IMR-90 (cell line): Measurements from ENCODE around the gene TGFBR1. TPM values are rescaled to one million over a fixed set of nuclear protein-coding genes. Genes with fewer than 3 reads are reported as not detected.
A peak's percentile ranks its signal among the peaks of the same experiment; 100 is the strongest.

Source experiments
- ATAC-seq: fragments of 200-7000 bp; cut with Tn5 transposase; 2 replicates; pipeline ENCODE4 v1.9.1; 2020; ENCODE audit warnings: low read depth, mild to moderate bottlenecking, moderate library complexity
- BruUV-seq: library from RNA; stranded (reverse); fragments of 400-500 nt; replicated peaks from 2 replicates; lab custom pipeline; 2021; lab: Mats Ljungman, UMichigan
- CTCF ChIA-PET: fragments of 300-600 bp; formaldehyde crosslinking; extraction: SDS; loops from one replicate; lab custom pipeline; 2021; ENCODE audit warnings: antibody characterized with exemption; lab: Yijun Ruan, JAX
- POLR2A ChIA-PET: fragments of 300-600 bp; sonication (Branson Sonifier 250); formaldehyde crosslinking; loops from one replicate; lab custom pipeline; 2022; ENCODE audit warnings: antibody characterized with exemption; ENCODE audit not compliant: unreplicated experiment; lab: Charles Lee
- DNase-seq: peaks from one replicate; pipeline ENCODE4 v3.0.0; 2013
- H2AFZ ChIP-seq: replicated peaks from 2 replicates; pipeline ENCODE3; 2013; ENCODE audit warnings: low read length, mild to moderate bottlenecking; ENCODE audit not compliant: poor library complexity
- H2AK5ac ChIP-seq: 2 replicates; pipeline ENCODE4 v1.6.1; 2013; ENCODE audit warnings: low read depth, low read length, inconsistent platforms
- H2AK9ac ChIP-seq: replicated peaks from 2 replicates; pipeline ENCODE3; 2013; ENCODE audit warnings: mild to moderate bottlenecking, low read depth, low read length, moderate library complexity; ENCODE audit not compliant: poor library complexity
- H2BK120ac ChIP-seq: 2 replicates; pipeline ENCODE4 v1.6.1; 2013; ENCODE audit warnings: low read depth, low read length, inconsistent platforms
- H2BK15ac ChIP-seq: 3 replicates; pipeline ENCODE4 v1.6.1; 2013; ENCODE audit warnings: low read depth, low read length, inconsistent platforms
- H2BK20ac ChIP-seq: 2 replicates; pipeline ENCODE4 v1.6.1; 2013; ENCODE audit warnings: low read depth, mild to moderate bottlenecking, inconsistent platforms, low read length, moderate library complexity
- H2BK5ac ChIP-seq: 2 replicates; pipeline ENCODE4 v1.6.1; 2013; ENCODE audit warnings: mild to moderate bottlenecking, low read depth, low read length, inconsistent platforms; ENCODE audit not compliant: poor library complexity, severe bottlenecking
- H3K14ac ChIP-seq: replicated peaks from 2 replicates; pipeline ENCODE4 v1.6.1; 2013; ENCODE audit warnings: low read depth, low read length, inconsistent platforms
- H3K18ac ChIP-seq: 2 replicates; pipeline ENCODE4 v1.6.1; 2013; ENCODE audit warnings: low read depth, low read length, control low read depth
- H3K23ac ChIP-seq: 2 replicates; pipeline ENCODE4 v1.6.1; 2013; ENCODE audit warnings: low read depth, low read length, inconsistent platforms
- H3K27ac ChIP-seq: 2 replicates; pipeline ENCODE4 v1.5.1; 2013; ENCODE audit warnings: mild to moderate bottlenecking, control low read depth, low read length; ENCODE audit not compliant: insufficient read depth
- H3K27me3 ChIP-seq: 2 replicates; pipeline ENCODE4 v1.6.1; 2013; ENCODE audit warnings: low read length; ENCODE audit not compliant: control insufficient read depth, insufficient read depth
- H3K36me3 ChIP-seq: 2 replicates; pipeline ENCODE4 v1.6.1; 2013; ENCODE audit warnings: low read length, mixed read lengths; ENCODE audit not compliant: control insufficient read depth, insufficient read depth
- H3K4ac ChIP-seq: 2 replicates; pipeline ENCODE4 v1.6.1; 2013; ENCODE audit warnings: low read depth, low read length, inconsistent platforms
- H3K4me1 ChIP-seq: 2 replicates; pipeline ENCODE4 v1.6.1; 2013; ENCODE audit warnings: low read length, mixed read lengths; ENCODE audit not compliant: control insufficient read depth, insufficient read depth
- H3K4me2 ChIP-seq: 2 replicates; pipeline ENCODE4 v1.6.1; 2013; ENCODE audit warnings: low read depth, mild to moderate bottlenecking, control low read depth, low read length, moderate library complexity
- H3K4me3 ChIP-seq: 2 replicates; pipeline ENCODE4 v1.5.1; 2013; ENCODE audit warnings: low read depth, mild to moderate bottlenecking, control low read depth, low read length, moderate library complexity; ENCODE audit not compliant: insufficient read depth
- H3K56ac ChIP-seq: 2 replicates; pipeline ENCODE4 v1.6.1; 2013; ENCODE audit warnings: low read length, inconsistent platforms; ENCODE audit not compliant: insufficient read depth; ENCODE audit errors: extremely low read depth
- H3K79me1 ChIP-seq, 2 experiments: 2 replicates each; pipeline ENCODE4 v1.6.1; 2013; ENCODE audit warnings: low read length in 2 of 2, inconsistent platforms in 1 of 2, low read depth in 1 of 2
- H3K9ac ChIP-seq: 2 replicates; pipeline ENCODE4 v1.6.1; 2013; ENCODE audit warnings: low read depth, low read length, control low read depth
- H3K9me1 ChIP-seq: 2 replicates; pipeline ENCODE4 v1.6.1; 2013; ENCODE audit warnings: low read length, inconsistent platforms; ENCODE audit not compliant: insufficient read depth
- H3K9me3 ChIP-seq: 2 replicates; pipeline ENCODE4 v1.6.1; 2013; ENCODE audit warnings: low read length; ENCODE audit not compliant: control insufficient read depth, insufficient read depth
- H4K20me1 ChIP-seq: 2 replicates; pipeline ENCODE4 v1.6.1; 2013; ENCODE audit warnings: low read length, inconsistent platforms; ENCODE audit not compliant: insufficient read depth
- H4K5ac ChIP-seq: 2 replicates; pipeline ENCODE4 v1.6.1; 2013; ENCODE audit warnings: mild to moderate bottlenecking, low read depth, low read length, control low read depth
- H4K8ac ChIP-seq, 2 experiments: 2 replicates each; pipeline ENCODE4 v1.6.1; 2013; ENCODE audit warnings: low read depth in 2 of 2, low read length in 2 of 2, control low read depth in 1 of 2, inconsistent platforms in 1 of 2
- H4K91ac ChIP-seq: 2 replicates; pipeline ENCODE4 v1.6.1; 2013; ENCODE audit warnings: low read depth, low read length, inconsistent platforms; ENCODE audit not compliant: insufficient read depth
- BHLHE40 ChIP-seq: fragments of 150-350 bp; IDR thresholded peaks from 2 replicates; pipeline ENCODE4 v1.6.1; 2016; ENCODE audit warnings: mild to moderate bottlenecking, low read depth, low read length
- CEBPB ChIP-seq: IDR thresholded peaks from 2 replicates; pipeline ENCODE4 v1.6.1; 2012; ENCODE audit warnings: low read depth, low read length, improper control_type of control experiment
- CHD1 ChIP-seq: IDR thresholded peaks from 2 replicates; pipeline ENCODE4 v1.6.1; 2012; ENCODE audit warnings: low read depth, low read length, improper control_type of control experiment
- CTCF ChIP-seq: conservative IDR thresholded peaks from 2 replicates; pipeline ENCODE4 v1.5.1; 2012; ENCODE audit warnings: mild to moderate bottlenecking, low read depth, low read length, improper control_type of control experiment
- MAFK ChIP-seq: IDR thresholded peaks from 2 replicates; pipeline ENCODE4 v1.6.1; 2012; ENCODE audit warnings: low read depth, low read length, improper control_type of control experiment
- MXI1 ChIP-seq: IDR thresholded peaks from 2 replicates; pipeline ENCODE4 v1.6.1; 2012; ENCODE audit warnings: low read depth, mild to moderate bottlenecking, low read length, moderate library complexity, borderline replicate concordance
- NFE2L2 ChIP-seq: fragments of 150-350 bp; IDR thresholded peaks from 2 replicates; pipeline ENCODE4 v1.6.1; 2016; ENCODE audit warnings: low read depth, mild to moderate bottlenecking, low read length
- RAD21 ChIP-seq: IDR thresholded peaks from 2 replicates; pipeline ENCODE4 v1.6.1; 2012; ENCODE audit warnings: low read length, improper control_type of control experiment
- RCOR1 ChIP-seq: IDR thresholded peaks from 2 replicates; pipeline ENCODE4 v1.6.1; 2012; ENCODE audit warnings: mild to moderate bottlenecking, low read length, improper control_type of control experiment; ENCODE audit not compliant: insufficient replicate concordance
- RFX5 ChIP-seq: IDR thresholded peaks from 2 replicates; pipeline ENCODE4 v1.8.0; 2012; ENCODE audit warnings: low read depth, mild to moderate bottlenecking, low read length, moderate library complexity
- SMC3 ChIP-seq: fragments of 150-350 bp; IDR thresholded peaks from 2 replicates; pipeline ENCODE4 v1.6.1; 2016; ENCODE audit warnings: low read depth, mild to moderate bottlenecking, antibody characterized with exemption, low read length, moderate library complexity
- USF2 ChIP-seq: fragments of 150-350 bp; IDR thresholded peaks from 2 replicates; pipeline ENCODE4 v1.6.1; 2017; ENCODE audit warnings: mild to moderate bottlenecking, antibody characterized with exemption, low read length, low read depth
- WGBS, 2 experiments: methylation state at CpG; one replicate each; pipeline versions ENCODE4 v1.1.5 to v1.1.7; 2013; ENCODE audit warnings: missing lambda C conversion rate in 2 of 2; ENCODE audit not compliant: insufficient read length in 1 of 2; ENCODE audit errors: extremely low coverage in 2 of 2; 5-methylcytosine and 5-hydroxymethylcytosine counted together
- dilution Hi-C: fragments of 300-500 bp; cut with HindIII; formaldehyde crosslinking; loops from one replicate; pipeline ENCODE4 v1.14.3; 2018; ENCODE audit warnings: low sequenced_read_pairs; ENCODE audit not compliant: unreplicated experiment
- in situ Hi-C: fragments of 300-500 bp; cut with MboI; formaldehyde crosslinking; loops from 3 replicates; pipeline ENCODE4 v1.14.3; 2019; ENCODE audit warnings: low sequenced_read_pairs, inconsistent platforms, mixed read lengths
- intact Hi-C: fragments of 100-400 bp; cut with micrococcal nuclease; formaldehyde crosslinking; loops from 2 replicates; pipeline ENCODE4 v1.10.0; 2022
- polyA plus RNA-seq, 3 experiments: library from polyadenylated mRNA; depleted of rRNA; stranded (reverse); fragments of >200 nt; gene quantifications; 2 replicates each; pipeline ENCODE4 v1.2.3, GENCODE V29; 2012; ENCODE audit warnings: low replicate concordance in 1 of 3
- total RNA-seq: library from RNA; depleted of rRNA; stranded (reverse); fragments of >200 nt; gene quantifications from 2 replicates; pipeline ENCODE4 v1.2.3, GENCODE V29; 2012

Gene TGFBR1
- total and polyA plus RNA-seq, 2 of the 4 experiments (the other 2 are of a cell fraction) = 15.1 to 75.3 TPM

- intact Hi-C loops (loop anchor here (1.0 to 10.0 kb wide), 9 partner anchors 38 to 1410 kb away; partner anchors contain the start of genes MSANTD3 and SEC61B), in situ Hi-C loops (loop anchor here (10.0 to 25.0 kb wide), 4 partner anchors 620 to 1403 kb away; partner anchors contain the start of gene CAVIN4), dilution Hi-C loops (no loop called here)
- Histone ChIP-seq H3K4ac (peak overlapping the region; percentile 64), H3K4me2 (peak overlapping the region; percentile 22; the same call in 1 of the 2 replicates), H2AK5ac (peak overlapping the region; percentile 53), H3K14ac (peak overlapping the region; percentile 62; the same call in 1 of the 2 replicates), H2BK5ac (no peak overlapping the region), H2BK20ac (no peak overlapping the region; the same call in 1 of the 2 replicates), H3K18ac (peak overlapping the region; percentile 17; the same call in 1 of the 2 replicates), H4K8ac (peak overlapping the region in 1 of 2 experiments; percentile 77; a peak in 2 of 4 replicates), H4K91ac (peak overlapping the region; percentile 62), H2AFZ (peak overlapping the region; percentile 88), H2AK9ac (peak overlapping the region; percentile 66), H2BK120ac (peak overlapping the region; percentile 53), H3K27ac (no peak overlapping the region), H3K9me3 (no peaks in the 10 kb centered on the region), H3K36me3 (no peaks in the 10 kb centered on the region), H3K9ac (peak overlapping the region; percentile 7; the same call in 1 of the 2 replicates), H3K23ac (no peak overlapping the region), H4K5ac (no peak overlapping the region; the same call in 1 of the 2 replicates), H3K27me3 (peaks cover 6% of the 10 kb centered on the region), H3K4me3 (no peak overlapping the region), H4K20me1 (no peaks in the 10 kb centered on the region), H3K9me1 (peaks cover 6% of the 10 kb centered on the region; the same call in 1 of the 2 replicates), H3K79me1 (no peaks in the 10 kb centered on the region), H3K56ac (no peak overlapping the region), H3K4me1 (peaks cover 5% of the 10 kb centered on the region), H2BK15ac (peak overlapping the region; percentile 32; the same call in 1 of the 3 replicates)
- no TSS peak for BruUV-seq
- ATAC-seq (peak; percentile 94), DNase-seq (peak; percentile 93)
- POLR2A ChIA-PET = no interaction called here
- CTCF ChIA-PET = interaction anchor here (0.7 to 2.3 kb wide), 6 partner anchors 12 to 1139 kb away, joined by 3 to 12 read pairs (median 3); partner anchors contain the start of genes ALG2 and SEC61B
- WGBS, 2 experiments = 26% methylated on average over 11 of the region's 29 CpGs; no CpG with 5 or more reads in 1 of the 2 experiments
- TF ChIP-seq NFE2L2 (no peak), RCOR1 (no peak), MAFK (no peak), CEBPB (no peak), CHD1 (no peak), RFX5 (no peak), MXI1 (no peak), SMC3 (peak; percentile 76), BHLHE40 (no peak), USF2 (no peak), RAD21 (peak; percentile 91), CTCF (peak; percentile 92)
Observed at GRCh38 chr9:99184475-99185347, 79.8 kb downstream of the TGFBR1 start.
